IMR-90 (cell line): ENCODE measurements around the gene SLC52A1.

ENCODE experiments used
- POLR2A ChIP-seq: IDR thresholded peaks from 2 replicates; pipeline ENCODE4 v1.6.1; 2012; ENCODE audit warnings: mild to moderate bottlenecking, low read depth, low read length
- RAD21 ChIP-seq: IDR thresholded peaks from 2 replicates; pipeline ENCODE4 v1.6.1; 2012; ENCODE audit warnings: low read length, improper control_type of control experiment
- RCOR1 ChIP-seq: IDR thresholded peaks from 2 replicates; pipeline ENCODE4 v1.6.1; 2012; ENCODE audit warnings: mild to moderate bottlenecking, low read length, improper control_type of control experiment; ENCODE audit not compliant: insufficient replicate concordance
- SMC3 ChIP-seq: fragments of 150-350 bp; IDR thresholded peaks from 2 replicates; pipeline ENCODE4 v1.6.1; 2016; ENCODE audit warnings: low read depth, mild to moderate bottlenecking, antibody characterized with exemption, low read length, moderate library complexity
- TF ChIP-seq, protein P1 (sequence below): conservative IDR thresholded peaks from 2 replicates; pipeline ENCODE4 v1.5.1; 2012; ENCODE audit warnings: mild to moderate bottlenecking, low read depth, low read length, improper control_type of control experiment
- TF ChIP-seq, protein P2 (sequence below): fragments of 150-350 bp; IDR thresholded peaks from 2 replicates; pipeline ENCODE4 v1.6.1; 2016; ENCODE audit warnings: low read depth, mild to moderate bottlenecking, low read length, moderate library complexity, borderline replicate concordance

DNA sequence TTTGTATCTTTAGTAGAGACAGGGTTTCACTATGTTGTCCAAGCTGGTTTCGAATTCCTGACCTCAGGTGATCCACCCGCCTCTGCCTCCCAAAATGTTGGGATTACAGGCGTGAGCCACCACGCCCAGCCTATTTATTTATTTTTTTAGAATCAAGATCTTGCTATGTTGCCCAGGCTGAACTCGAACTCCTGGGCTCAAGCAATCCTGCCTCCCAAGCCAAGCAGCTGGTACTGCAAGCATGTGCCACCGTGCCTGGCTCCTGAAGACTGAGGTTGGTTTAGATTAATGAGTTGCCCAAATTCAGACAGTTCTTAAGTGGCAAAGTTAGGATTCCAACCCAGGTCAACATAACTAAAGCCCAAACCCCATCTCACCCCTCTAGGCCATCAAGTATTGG, 7.9 kb downstream of the SLC52A1 start:
- TF ChIP-seq, protein P1, sequence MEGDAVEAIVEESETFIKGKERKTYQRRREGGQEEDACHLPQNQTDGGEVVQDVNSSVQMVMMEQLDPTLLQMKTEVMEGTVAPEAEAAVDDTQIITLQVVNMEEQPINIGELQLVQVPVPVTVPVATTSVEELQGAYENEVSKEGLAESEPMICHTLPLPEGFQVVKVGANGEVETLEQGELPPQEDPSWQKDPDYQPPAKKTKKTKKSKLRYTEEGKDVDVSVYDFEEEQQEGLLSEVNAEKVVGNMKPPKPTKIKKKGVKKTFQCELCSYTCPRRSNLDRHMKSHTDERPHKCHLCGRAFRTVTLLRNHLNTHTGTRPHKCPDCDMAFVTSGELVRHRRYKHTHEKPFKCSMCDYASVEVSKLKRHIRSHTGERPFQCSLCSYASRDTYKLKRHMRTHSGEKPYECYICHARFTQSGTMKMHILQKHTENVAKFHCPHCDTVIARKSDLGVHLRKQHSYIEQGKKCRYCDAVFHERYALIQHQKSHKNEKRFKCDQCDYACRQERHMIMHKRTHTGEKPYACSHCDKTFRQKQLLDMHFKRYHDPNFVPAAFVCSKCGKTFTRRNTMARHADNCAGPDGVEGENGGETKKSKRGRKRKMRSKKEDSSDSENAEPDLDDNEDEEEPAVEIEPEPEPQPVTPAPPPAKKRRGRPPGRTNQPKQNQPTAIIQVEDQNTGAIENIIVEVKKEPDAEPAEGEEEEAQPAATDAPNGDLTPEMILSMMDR = no peak
- no peak for TF ChIP-seq RCOR1
- TF ChIP-seq SMC3 = no peak
- no peak for TF ChIP-seq RAD21
- TF ChIP-seq POLR2A = no peak
- TF ChIP-seq, protein P2, sequence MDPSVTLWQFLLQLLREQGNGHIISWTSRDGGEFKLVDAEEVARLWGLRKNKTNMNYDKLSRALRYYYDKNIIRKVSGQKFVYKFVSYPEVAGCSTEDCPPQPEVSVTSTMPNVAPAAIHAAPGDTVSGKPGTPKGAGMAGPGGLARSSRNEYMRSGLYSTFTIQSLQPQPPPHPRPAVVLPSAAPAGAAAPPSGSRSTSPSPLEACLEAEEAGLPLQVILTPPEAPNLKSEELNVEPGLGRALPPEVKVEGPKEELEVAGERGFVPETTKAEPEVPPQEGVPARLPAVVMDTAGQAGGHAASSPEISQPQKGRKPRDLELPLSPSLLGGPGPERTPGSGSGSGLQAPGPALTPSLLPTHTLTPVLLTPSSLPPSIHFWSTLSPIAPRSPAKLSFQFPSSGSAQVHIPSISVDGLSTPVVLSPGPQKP = no peak
